Stomach (tissue), 4 donors: ENCODE data around the gene UGT1A5.

Source experiments
- EP300 ChIP-seq: sonication (generic); formaldehyde crosslinking; IDR thresholded peaks from one replicate; pipeline ENCODE4 v1.6.1; 2017; ENCODE audit warnings: antibody characterized with exemption
- POLR2A ChIP-seq, 4 donors: fragments of 450-650 bp; IDR thresholded peaks; one replicate each; pipeline ENCODE4 v1.6.1; 2016; ENCODE audit warnings: antibody characterized with exemption in 4 of 4, control low read depth in 2 of 4, mild to moderate bottlenecking in 1 of 4, moderate library complexity in 1 of 4
- POLR2AphosphoS5 ChIP-seq, 3 donors: sonication (generic); formaldehyde crosslinking; IDR thresholded peaks; one replicate each; pipeline ENCODE4 v1.6.1; 2016; ENCODE audit warnings: antibody characterized with exemption in 3 of 3
- TF ChIP-seq, protein P1 (sequence below), 7 experiments: fragments of 450-650 bp in 4 of 7; fragments of 200-600 bp in 3 of 7; sonication (generic) in 3 of 7; IDR thresholded peaks; one replicate each; pipeline ENCODE4 v1.5.1; 2016 to 2019; ENCODE audit warnings: antibody characterized with exemption in 7 of 7, control low read depth in 2 of 7, mild to moderate bottlenecking in 1 of 7

- no peak for TF ChIP-seq POLR2AphosphoS5 (IDR thresholded peaks at IDR 0.05)
- TF ChIP-seq, protein P1, sequence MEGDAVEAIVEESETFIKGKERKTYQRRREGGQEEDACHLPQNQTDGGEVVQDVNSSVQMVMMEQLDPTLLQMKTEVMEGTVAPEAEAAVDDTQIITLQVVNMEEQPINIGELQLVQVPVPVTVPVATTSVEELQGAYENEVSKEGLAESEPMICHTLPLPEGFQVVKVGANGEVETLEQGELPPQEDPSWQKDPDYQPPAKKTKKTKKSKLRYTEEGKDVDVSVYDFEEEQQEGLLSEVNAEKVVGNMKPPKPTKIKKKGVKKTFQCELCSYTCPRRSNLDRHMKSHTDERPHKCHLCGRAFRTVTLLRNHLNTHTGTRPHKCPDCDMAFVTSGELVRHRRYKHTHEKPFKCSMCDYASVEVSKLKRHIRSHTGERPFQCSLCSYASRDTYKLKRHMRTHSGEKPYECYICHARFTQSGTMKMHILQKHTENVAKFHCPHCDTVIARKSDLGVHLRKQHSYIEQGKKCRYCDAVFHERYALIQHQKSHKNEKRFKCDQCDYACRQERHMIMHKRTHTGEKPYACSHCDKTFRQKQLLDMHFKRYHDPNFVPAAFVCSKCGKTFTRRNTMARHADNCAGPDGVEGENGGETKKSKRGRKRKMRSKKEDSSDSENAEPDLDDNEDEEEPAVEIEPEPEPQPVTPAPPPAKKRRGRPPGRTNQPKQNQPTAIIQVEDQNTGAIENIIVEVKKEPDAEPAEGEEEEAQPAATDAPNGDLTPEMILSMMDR (IDR thresholded peaks at IDR 0.05), result no peak
- no peak for TF ChIP-seq POLR2A (IDR thresholded peaks at IDR 0.05)
- TF ChIP-seq EP300, result no peak
Measured at GRCh38 chr2:233791883-233792329, 79.2 kb downstream of the UGT1A5 start.
